Uterus (tissue), 4 donors: ENCODE data around the gene NFIA. TPM values are rescaled to one million over a fixed set of nuclear protein-coding genes. Genes with fewer than 3 reads are reported as not detected.

Experiments
- DNase-seq, 2 donors: peaks; one replicate each; pipeline ENCODE4 v3.0.0-alpha.2; 2019 to 2020
- H3K27ac ChIP-seq, 2 donors: fragments of 200-600 bp; sonication (generic); 1 replicate in 1 of 2; 2 replicates in 1 of 2; pipeline ENCODE4 v1.5.1; 2016 to 2018
- H3K27me3 ChIP-seq, 2 donors: fragments of 200-600 bp; sonication (generic); one replicate each; pipeline ENCODE4 v1.5.1; 2018 to 2019; ENCODE audit warnings: control low read depth in 1 of 2
- H3K36me3 ChIP-seq, 2 donors: fragments of 200-600 bp; sonication (generic); one replicate each; pipeline ENCODE4 v1.5.1; 2019; ENCODE audit warnings: control low read depth in 1 of 2
- H3K4me1 ChIP-seq, 2 donors: fragments of 200-600 bp; sonication (generic); one replicate each; pipeline ENCODE4 v1.5.1; 2018 to 2019; ENCODE audit warnings: control low read depth in 1 of 2
- H3K4me3 ChIP-seq, 2 donors: fragments of 200-600 bp; sonication (generic); 1 replicate in 1 of 2; 2 replicates in 1 of 2; pipeline ENCODE4 v1.5.1; 2018 to 2019; ENCODE audit warnings: mild to moderate bottlenecking in 1 of 2
- H3K9me3 ChIP-seq, 2 donors: fragments of 200-600 bp; sonication (generic); one replicate each; pipeline ENCODE4 v1.5.1; 2019; ENCODE audit warnings: control low read depth in 1 of 2
- CTCF ChIP-seq, 4 experiments: fragments of 200-600 bp in 2 of 4; fragments of 450-650 bp in 2 of 4; sonication (generic) in 2 of 4; IDR thresholded peaks; one replicate each; pipeline ENCODE4 v1.5.1; 2016 to 2019; ENCODE audit warnings: antibody characterized with exemption in 4 of 4, mild to moderate bottlenecking in 2 of 4, moderate library complexity in 1 of 4
- POLR2A ChIP-seq, 2 donors: fragments of 450-650 bp; IDR thresholded peaks; one replicate each; pipeline ENCODE4 v1.6.1; 2016; ENCODE audit warnings: antibody characterized with exemption in 2 of 2, mild to moderate bottlenecking in 1 of 2, moderate library complexity in 1 of 2
- intact Hi-C: fragments of 100-400 bp; cut with DNase I; formaldehyde crosslinking; loops from one replicate; pipeline ENCODE4 v1.15.1; 2023; ENCODE audit warnings: low total_unique reads
- total RNA-seq, 4 donors: library from RNA; depleted of rRNA in 3 of 4; stranded (reverse); fragments of >200 nt in 3 of 4; gene quantifications; one replicate each; pipeline versions ENCODE4 v1.1.0 to v1.2.4, GENCODE V29; 2014 to 2023
- donor health status: DM: yes; HTN: yes; CAD: no.

The NFIA gene
- total RNA-seq, 4 donors from 2014 or later: 49.2 to 116 (median 64.9) TPM

- Histone ChIP-seq H3K36me3 (no peaks in the 10 kb centered on the region), H3K27ac (no peak overlapping the region), H3K27me3 (no peaks in the 10 kb centered on the region), H3K9me3 (no peaks in the 10 kb centered on the region), H3K4me3 (no peak overlapping the region), H3K4me1 (peaks cover 0 to 3% of the 10 kb centered on the region in 2 donors)
- TF ChIP-seq POLR2A (IDR thresholded peaks at IDR 0.05) (no peak), CTCF (IDR thresholded peaks at IDR 0.05) (no peak)
- no peak for DNase-seq
- intact Hi-C loops: no loop called here
These were observed 238.2 kb downstream of the NFIA start for GRCh38 chr1:61320575-61320974.

- Histone ChIP-seq H3K4me3 (no peak overlapping the region), H3K27ac (no peak overlapping the region), H3K9me3 (no peaks in the 10 kb centered on the region), H3K4me1 (peaks cover 0 to 3% of the 10 kb centered on the region in 2 donors), H3K27me3 (no peaks in the 10 kb centered on the region), H3K36me3 (no peaks in the 10 kb centered on the region)
- intact Hi-C loops: no loop called here
- TF ChIP-seq POLR2A (IDR thresholded peaks at IDR 0.05): no peak
- TF ChIP-seq CTCF (IDR thresholded peaks at IDR 0.05): no peak
- no peak for DNase-seq
These were observed 239.8 kb downstream of the NFIA start for GRCh38 chr1:61322008-61322744.

GRCh38 chr1:61322769-61323168, 240.4 kb downstream of the NFIA start:
- intact Hi-C loops: no loop called here
- DNase-seq: no peak
- no peaks in the 10 kb centered on the region for H3K36me3 ChIP-seq
- H3K4me1 ChIP-seq: peaks cover 0 to under 1% of the 10 kb centered on the region in 2 donors
- no peaks in the 10 kb centered on the region for H3K27me3 ChIP-seq
- H3K4me3 ChIP-seq: no peak overlapping the region
- H3K9me3 ChIP-seq: no peaks in the 10 kb centered on the region
- TF ChIP-seq CTCF (IDR thresholded peaks at IDR 0.05) (no peak), POLR2A (IDR thresholded peaks at IDR 0.05) (no peak)
- no peak overlapping the region for H3K27ac ChIP-seq

- Histone ChIP-seq H3K9me3 (no peaks in the 10 kb centered on the region), H3K36me3 (no peaks in the 10 kb centered on the region), H3K4me1 (no peaks in the 10 kb centered on the region), H3K27me3 (no peaks in the 10 kb centered on the region), H3K27ac (no peak overlapping the region), H3K4me3 (no peak overlapping the region)
- DNase-seq: no peak
- intact Hi-C loops: no loop called here
- TF ChIP-seq POLR2A (IDR thresholded peaks at IDR 0.05): no peak
- TF ChIP-seq CTCF (IDR thresholded peaks at IDR 0.05): no peak
These were observed 241.4 kb downstream of the NFIA start for GRCh38 chr1:61323681-61324328.

- Histone ChIP-seq H3K27ac (no peak overlapping the region), H3K4me3 (no peak overlapping the region), H3K9me3 (no peaks in the 10 kb centered on the region), H3K4me1 (no peaks in the 10 kb centered on the region), H3K36me3 (no peaks in the 10 kb centered on the region), H3K27me3 (no peaks in the 10 kb centered on the region)
- intact Hi-C loops: no loop called here
- no peak for DNase-seq
- TF ChIP-seq POLR2A (IDR thresholded peaks at IDR 0.05): no peak
- no peak for TF ChIP-seq CTCF (IDR thresholded peaks at IDR 0.05)
These were observed 244.4 kb downstream of the NFIA start for GRCh38 chr1:61326713-61327112.
